Activated naive CD4-positive, alpha-beta T cell treated with anti-CD3 and anti-CD28 coated beads for 36 hours (primary cell): Measurements from ENCODE around the gene PNN. TPM values are rescaled to one million over a fixed set of nuclear protein-coding genes. Genes with fewer than 3 reads are reported as not detected.
"Not testable (repeated sequence)": the region's sequence is repeated elsewhere in the genome, so short reads cannot be mapped to it uniquely, and the experiment has no call there.

Experiments
- CTCF ChIA-PET: fragments of 350-600 bp; sonication (Branson Sonifier 250); formaldehyde crosslinking; loops from one replicate; lab custom pipeline; 2021; ENCODE audit warnings: antibody characterized with exemption; lab: Charles Lee
- DNase-seq: peaks from one replicate; pipeline ENCODE4 v3.0.0-alpha.2; 2020
- H3K27ac Mint-ChIP-seq: one replicate; pipeline ENCODE4 v1.8.0; 2021; ENCODE audit warnings: mild to moderate bottlenecking, mixed read lengths
- H3K27me3 Mint-ChIP-seq: one replicate; pipeline ENCODE4 v1.8.0; 2021; ENCODE audit warnings: low read depth, mixed read lengths
- H3K36me3 Mint-ChIP-seq: one replicate; pipeline ENCODE4 v1.8.0; 2021; ENCODE audit warnings: low read depth, mixed read lengths
- H3K4me1 Mint-ChIP-seq: one replicate; pipeline ENCODE4 v1.8.0; 2021; ENCODE audit warnings: low read depth, mixed read lengths
- H3K4me3 Mint-ChIP-seq: one replicate; pipeline ENCODE4 v1.8.0; 2021; ENCODE audit warnings: mild to moderate bottlenecking, moderate library complexity, mixed read lengths
- H3K9me3 Mint-ChIP-seq: one replicate; pipeline ENCODE4 v1.8.0; 2021; ENCODE audit warnings: mixed read lengths
- intact Hi-C: fragments of 100-400 bp; cut with micrococcal nuclease; formaldehyde crosslinking; loops from one replicate; pipeline ENCODE4 v1.15.1; 2023
- total RNA-seq, 2 experiments: library from RNA; stranded (reverse); gene quantifications; one replicate each; pipeline ENCODE4 v1.2.3, GENCODE V29; 2021

The PNN gene
- total RNA-seq, 2 experiments from 2014 or later = 99.6 to 100 TPM

- H3K4me3 Mint-ChIP-seq, DNase-seq, intact Hi-C loops, H3K27me3 Mint-ChIP-seq, H3K9me3 Mint-ChIP-seq, CTCF ChIA-PET, H3K27ac Mint-ChIP-seq: not testable (repeated sequence)
- H3K36me3 Mint-ChIP-seq = peaks cover 21% of the 10 kb centered on the region
- peaks cover 43% of the 10 kb centered on the region for H3K4me1 Mint-ChIP-seq
These were observed 7.2 kb upstream of the PNN start for GRCh38 chr14:39167797-39168320.

DNA sequence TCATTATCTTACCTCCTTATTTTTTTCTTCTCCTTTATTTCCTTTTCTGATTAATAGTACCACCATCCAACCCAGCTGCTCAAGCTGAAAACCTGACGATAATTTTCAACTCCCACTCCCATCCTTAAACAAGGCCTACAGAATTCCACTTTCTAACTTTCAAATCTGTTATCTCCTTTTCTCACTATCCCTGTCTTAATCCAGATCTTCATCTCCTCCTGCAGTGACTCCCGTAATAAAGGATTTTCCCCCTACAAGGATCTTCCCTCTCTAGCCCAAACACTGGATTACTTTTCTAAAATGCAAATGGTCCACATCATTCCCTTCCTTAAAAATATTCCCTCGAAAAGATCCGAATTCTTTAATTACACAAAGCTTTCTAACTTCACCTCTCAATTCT is 6.5 kb upstream of the PNN start:
- peaks cover 45% of the 10 kb centered on the region for H3K4me1 Mint-ChIP-seq
- intact Hi-C loops = no loop called here
- no peaks in the 10 kb centered on the region for H3K9me3 Mint-ChIP-seq
- H3K27me3 Mint-ChIP-seq = no peaks in the 10 kb centered on the region
- no peak overlapping the region for H3K27ac Mint-ChIP-seq
- CTCF ChIA-PET = no interaction called here
- H3K36me3 Mint-ChIP-seq = peaks cover 20% of the 10 kb centered on the region
- no peak for DNase-seq
- H3K4me3 Mint-ChIP-seq = peak overlapping the region; percentile 85

DNA sequence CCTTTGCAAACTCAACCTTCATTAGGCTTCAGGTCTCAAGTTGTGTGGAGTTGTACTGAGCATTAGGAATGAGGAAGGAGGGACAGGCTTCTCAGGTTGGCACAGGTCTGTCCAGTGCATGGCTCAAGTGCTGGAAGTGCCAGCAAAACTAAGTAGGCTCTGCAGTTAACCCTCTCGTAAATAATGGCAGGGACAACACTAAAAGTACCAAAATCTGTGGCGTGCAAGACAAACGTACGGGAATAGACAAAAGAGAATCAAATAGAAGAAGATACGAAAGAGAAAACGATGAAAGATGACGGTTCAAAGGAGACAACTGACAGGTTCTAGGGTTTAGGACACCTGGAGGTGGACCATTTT is 5.5 kb upstream of the PNN start:
- no peak for DNase-seq
- Mint-ChIP-seq H3K4me1 (peaks cover 45% of the 10 kb centered on the region), H3K27me3 (no peaks in the 10 kb centered on the region), H3K9me3 (no peaks in the 10 kb centered on the region), H3K27ac (peak overlapping the region; percentile 98), H3K4me3 (peak overlapping the region; percentile 85), H3K36me3 (peaks cover 17% of the 10 kb centered on the region)
- intact Hi-C loops = no loop called here
- CTCF ChIA-PET = interaction anchor here (1.2 to 1.5 kb wide), 2 partner anchors 98 to 262 kb away, joined by 3 to 4 read pairs; no protein-coding TSS in a partner anchor

DNA sequence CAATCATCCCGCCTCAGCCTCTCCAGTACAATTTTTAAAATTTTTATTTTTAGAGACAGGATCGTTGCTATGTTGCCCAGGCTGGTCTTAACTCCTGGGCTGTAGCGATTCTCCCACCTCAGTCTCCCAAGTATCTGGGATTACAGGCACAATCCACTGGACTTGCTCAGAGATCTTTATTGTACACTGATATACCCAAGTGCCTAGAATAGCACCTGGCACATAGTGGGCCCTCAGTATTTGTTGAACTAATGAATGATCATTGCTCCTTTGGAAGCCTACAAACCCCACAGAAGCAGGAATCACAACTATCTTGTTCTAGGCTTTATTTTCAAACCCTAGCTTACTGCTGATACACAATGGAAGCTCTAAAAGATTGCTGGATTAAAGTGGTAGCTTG is 1.9 kb upstream of the PNN start:
- Mint-ChIP-seq H3K27me3 (no peaks in the 10 kb centered on the region), H3K36me3 (peaks cover 27% of the 10 kb centered on the region), H3K4me3 (peak overlapping the region; percentile 10), H3K27ac (no peak overlapping the region), H3K4me1 (peaks cover 40% of the 10 kb centered on the region), H3K9me3 (no peaks in the 10 kb centered on the region)
- intact Hi-C loops = no loop called here
- CTCF ChIA-PET = interaction anchor here (0.6 to 1.1 kb wide), 2 partner anchors 17 to 57 kb away, joined by 3 to 4 read pairs; no protein-coding TSS in a partner anchor
- DNase-seq = no peak

- peak overlapping the region; percentile 100 for H3K4me3 Mint-ChIP-seq
- H3K36me3 Mint-ChIP-seq = peaks cover 40% of the 10 kb centered on the region
- peaks cover 46% of the 10 kb centered on the region for H3K4me1 Mint-ChIP-seq
- peak overlapping the region; percentile 100 for H3K27ac Mint-ChIP-seq
- DNase-seq = peak; percentile 39
- H3K27me3 Mint-ChIP-seq = no peaks in the 10 kb centered on the region
- CTCF ChIA-PET = interaction anchor here (0.6 kb wide), 1 partner anchor 93 kb away, joined by 5 read pairs; no protein-coding TSS in a partner anchor
- H3K9me3 Mint-ChIP-seq = no peaks in the 10 kb centered on the region
- intact Hi-C loops = loop anchor here (1.0 kb wide), 5 partner anchors 54 to 257 kb away; partner anchors contain the start of genes FBXO33, GEMIN2 and SEC23A
These were observed 600 bp downstream of the PNN start for GRCh38 chr14:39175445-39176262.

- Mint-ChIP-seq H3K36me3 (peaks cover 40% of the 10 kb centered on the region), H3K27ac (peak overlapping the region; percentile 100), H3K4me1 (peaks cover 42% of the 10 kb centered on the region), H3K27me3 (no peaks in the 10 kb centered on the region), H3K9me3 (no peaks in the 10 kb centered on the region), H3K4me3 (peak overlapping the region; percentile 100)
- CTCF ChIA-PET = no interaction called here
- no peak for DNase-seq
- intact Hi-C loops = no loop called here
These were observed 1.5 kb downstream of the PNN start for GRCh38 chr14:39176263-39177167.

DNA sequence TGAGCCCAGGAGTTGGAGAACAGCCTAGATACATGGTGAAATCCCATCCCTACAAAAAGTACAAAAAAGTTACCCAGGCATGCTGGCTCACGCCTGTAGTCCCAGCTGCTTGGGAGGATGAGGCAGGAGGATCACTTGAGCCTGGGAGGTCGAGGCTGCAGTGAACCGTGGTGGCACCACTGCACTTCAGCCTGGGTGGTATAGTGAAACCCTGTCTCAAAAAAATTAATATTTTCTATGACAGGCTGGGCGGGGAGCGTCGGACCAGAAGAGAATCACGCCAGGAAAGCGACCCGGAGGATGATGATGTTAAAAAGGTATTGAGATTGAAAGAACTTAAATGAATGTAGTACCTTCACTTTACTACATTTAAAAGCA is 2.1 kb downstream of the PNN start:
- CTCF ChIA-PET = no interaction called here
- H3K9me3 Mint-ChIP-seq = no peaks in the 10 kb centered on the region
- H3K36me3 Mint-ChIP-seq = peaks cover 40% of the 10 kb centered on the region
- DNase-seq = no peak
- H3K4me3 Mint-ChIP-seq = peak overlapping the region; percentile 40
- peak overlapping the region; percentile 75 for H3K27ac Mint-ChIP-seq
- H3K4me1 Mint-ChIP-seq = peaks cover 39% of the 10 kb centered on the region
- intact Hi-C loops = no loop called here
- H3K27me3 Mint-ChIP-seq = no peaks in the 10 kb centered on the region

DNA sequence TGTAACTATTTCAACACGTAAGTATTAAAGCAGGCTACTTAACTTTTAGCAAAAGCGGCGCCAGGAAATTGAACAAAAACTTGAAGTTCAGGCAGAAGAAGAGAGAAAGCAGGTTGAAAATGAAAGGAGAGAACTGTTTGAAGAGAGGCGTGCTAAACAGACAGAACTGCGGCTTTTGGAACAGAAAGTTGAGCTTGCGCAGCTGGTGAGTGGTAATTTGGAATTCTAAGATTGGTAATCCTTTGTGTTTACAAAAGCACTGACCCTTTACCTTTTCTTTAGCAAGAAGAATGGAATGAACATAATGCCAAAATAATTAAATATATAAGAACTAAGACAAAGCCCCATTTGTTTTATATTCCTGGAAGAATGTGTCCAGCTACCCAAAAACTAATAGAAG is 4.0 kb downstream of the PNN start:
- Mint-ChIP-seq H3K4me3 (no peak overlapping the region), H3K4me1 (peaks cover 38% of the 10 kb centered on the region), H3K9me3 (no peaks in the 10 kb centered on the region), H3K27me3 (no peaks in the 10 kb centered on the region), H3K27ac (peak overlapping the region; percentile 67), H3K36me3 (peaks cover 47% of the 10 kb centered on the region)
- intact Hi-C loops = no loop called here
- no peak for DNase-seq
- CTCF ChIA-PET = no interaction called here

DNA sequence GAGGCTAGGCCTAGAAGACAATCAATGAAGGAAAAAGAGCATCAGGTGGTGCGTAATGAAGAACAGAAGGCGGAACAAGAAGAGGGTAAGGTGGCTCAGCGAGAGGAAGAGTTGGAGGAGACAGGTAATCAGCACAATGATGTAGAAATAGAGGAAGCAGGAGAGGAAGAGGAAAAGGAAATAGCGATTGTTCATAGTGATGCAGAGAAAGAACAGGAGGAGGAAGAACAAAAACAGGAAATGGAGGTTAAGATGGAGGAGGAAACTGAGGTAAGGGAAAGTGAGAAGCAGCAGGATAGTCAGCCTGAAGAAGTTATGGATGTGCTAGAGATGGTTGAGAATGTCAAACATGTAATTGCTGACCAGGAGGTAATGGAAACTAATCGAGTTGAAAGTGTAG is 5.5 kb downstream of the PNN start:
- Mint-ChIP-seq H3K9me3 (no peaks in the 10 kb centered on the region), H3K27ac (no peak overlapping the region), H3K27me3 (no peaks in the 10 kb centered on the region), H3K4me3 (no peak overlapping the region), H3K36me3 (peaks cover 50% of the 10 kb centered on the region), H3K4me1 (peaks cover 36% of the 10 kb centered on the region)
- DNase-seq = no peak
- CTCF ChIA-PET = no interaction called here
- intact Hi-C loops = no loop called here

GRCh38 chr14:39181026-39181692 is 6.1 kb downstream of the PNN start:
- peaks cover 44% of the 10 kb centered on the region for H3K36me3 Mint-ChIP-seq
- DNase-seq = no peak
- intact Hi-C loops = loop anchor here (1.0 kb wide), 1 partner anchor 15 kb away; no protein-coding TSS in a partner anchor
- no peak overlapping the region for H3K4me3 Mint-ChIP-seq
- H3K27me3 Mint-ChIP-seq = no peaks in the 10 kb centered on the region
- H3K27ac Mint-ChIP-seq = no peak overlapping the region
- peaks cover 32% of the 10 kb centered on the region for H3K4me1 Mint-ChIP-seq
- CTCF ChIA-PET = no interaction called here
- no peaks in the 10 kb centered on the region for H3K9me3 Mint-ChIP-seq

GRCh38 chr14:39181693-39182047 is 6.6 kb downstream of the PNN start:
- Mint-ChIP-seq H3K4me3 (no peak overlapping the region), H3K27me3 (no peaks in the 10 kb centered on the region), H3K4me1 (peaks cover 29% of the 10 kb centered on the region), H3K27ac (no peak overlapping the region), H3K36me3 (peaks cover 41% of the 10 kb centered on the region), H3K9me3 (no peaks in the 10 kb centered on the region)
- intact Hi-C loops = loop anchor here (1.0 kb wide), 1 partner anchor 15 kb away; no protein-coding TSS in a partner anchor
- CTCF ChIA-PET = no interaction called here
- DNase-seq = no peak
